ENCODE results near the gene OPRM1.

The OPRM1 gene

GRCh38 chr6:154080461-154081189 lies 41.6 kb downstream of the OPRM1 start:
- DNase-seq (ENCODE audit: low spot score), result no peak

GRCh38 chr6:154086510-154086909 lies 47.5 kb downstream of the OPRM1 start:
- DNase-seq (ENCODE audit: low spot score), result no peak

GRCh38 chr6:154092326-154092962 lies 53.4 kb downstream of the OPRM1 start:
- DNase-seq (ENCODE audit: low spot score), result no peak

GRCh38 chr6:154093231-154094044 lies 54.4 kb downstream of the OPRM1 start:
- DNase-seq (ENCODE audit: low spot score), result no peak

GRCh38 chr6:154095571-154095970 lies 56.5 kb downstream of the OPRM1 start:
- DNase-seq (ENCODE audit: low spot score), result no peak

- no peak for DNase-seq (ENCODE audit: low spot score)
Observed at GRCh38 chr6:154096316-154096715, 57.3 kb downstream of the OPRM1 start.

- no peak for DNase-seq (ENCODE audit: low spot score)
Observed at GRCh38 chr6:154096834-154097233, 57.8 kb downstream of the OPRM1 start.

- no peak for DNase-seq (ENCODE audit: low spot score)
Observed at GRCh38 chr6:154099211-154099610, 60.2 kb downstream of the OPRM1 start.

GRCh38 chr6:154106251-154106650 lies 67.2 kb downstream of the OPRM1 start:
- DNase-seq (ENCODE audit: low spot score), result no peak

- DNase-seq (ENCODE audit: low spot score), result no peak
Observed at GRCh38 chr6:154111025-154111424, 72.0 kb downstream of the OPRM1 start.

- no peak for DNase-seq (ENCODE audit: low spot score)
Observed at GRCh38 chr6:154112181-154112809, 73.3 kb downstream of the OPRM1 start.

GRCh38 chr6:154113392-154113791 lies 74.4 kb downstream of the OPRM1 start:
- no peak for DNase-seq (ENCODE audit: low spot score)

GRCh38 chr6:154117485-154117884 lies 78.4 kb downstream of the OPRM1 start:
- no peak for DNase-seq (ENCODE audit: low spot score)

GRCh38 chr6:154122195-154122925 lies 83.3 kb downstream of the OPRM1 start:
- DNase-seq (ENCODE audit: low spot score), result no peak

GRCh38 chr6:154123155-154123956 lies 84.3 kb downstream of the OPRM1 start:
- no peak for DNase-seq (ENCODE audit: low spot score)

- no peak for DNase-seq (ENCODE audit: low spot score)
Observed at GRCh38 chr6:154125421-154125820, 86.4 kb downstream of the OPRM1 start.

- DNase-seq (ENCODE audit: low spot score), result no peak
Observed at GRCh38 chr6:154127657-154128056, 88.6 kb downstream of the OPRM1 start.

- DNase-seq (ENCODE audit: low spot score), result no peak
Observed at GRCh38 chr6:154134471-154135147, 95.6 kb downstream of the OPRM1 start.

GRCh38 chr6:154138793-154139192 lies 99.8 kb downstream of the OPRM1 start:
- DNase-seq (ENCODE audit: low spot score), result no peak

- no peak for DNase-seq (ENCODE audit: low spot score)
Observed at GRCh38 chr6:154139892-154140291, 100.9 kb downstream of the OPRM1 start.
